ENCODE measurements around the gene ZBTB25.

DNA sequence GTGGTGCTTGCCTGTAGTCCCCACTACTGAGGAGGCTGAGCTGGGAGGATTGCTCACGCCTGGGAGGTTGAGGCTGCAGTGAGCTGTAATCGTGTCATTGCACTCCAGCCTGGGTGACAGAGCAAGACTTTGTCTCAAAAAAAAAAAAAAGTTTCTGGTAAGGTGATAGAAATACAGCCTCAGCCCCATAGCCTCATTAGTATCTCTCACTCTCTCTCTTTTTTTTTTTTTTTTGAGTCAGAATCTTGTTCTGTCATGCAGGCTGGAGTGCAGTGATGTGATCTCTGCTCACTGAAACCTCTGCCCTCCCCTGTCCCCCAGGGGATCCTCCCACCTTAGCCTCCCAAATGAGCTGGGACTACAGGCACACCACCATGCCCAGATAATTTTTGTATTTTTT, 96.3 kb downstream of the ZBTB25 start:
- TF ChIP-seq, protein P1, sequence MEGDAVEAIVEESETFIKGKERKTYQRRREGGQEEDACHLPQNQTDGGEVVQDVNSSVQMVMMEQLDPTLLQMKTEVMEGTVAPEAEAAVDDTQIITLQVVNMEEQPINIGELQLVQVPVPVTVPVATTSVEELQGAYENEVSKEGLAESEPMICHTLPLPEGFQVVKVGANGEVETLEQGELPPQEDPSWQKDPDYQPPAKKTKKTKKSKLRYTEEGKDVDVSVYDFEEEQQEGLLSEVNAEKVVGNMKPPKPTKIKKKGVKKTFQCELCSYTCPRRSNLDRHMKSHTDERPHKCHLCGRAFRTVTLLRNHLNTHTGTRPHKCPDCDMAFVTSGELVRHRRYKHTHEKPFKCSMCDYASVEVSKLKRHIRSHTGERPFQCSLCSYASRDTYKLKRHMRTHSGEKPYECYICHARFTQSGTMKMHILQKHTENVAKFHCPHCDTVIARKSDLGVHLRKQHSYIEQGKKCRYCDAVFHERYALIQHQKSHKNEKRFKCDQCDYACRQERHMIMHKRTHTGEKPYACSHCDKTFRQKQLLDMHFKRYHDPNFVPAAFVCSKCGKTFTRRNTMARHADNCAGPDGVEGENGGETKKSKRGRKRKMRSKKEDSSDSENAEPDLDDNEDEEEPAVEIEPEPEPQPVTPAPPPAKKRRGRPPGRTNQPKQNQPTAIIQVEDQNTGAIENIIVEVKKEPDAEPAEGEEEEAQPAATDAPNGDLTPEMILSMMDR (IDR thresholded peaks at IDR 0.05), result no peak
- TF ChIP-seq POLR2A (IDR thresholded peaks at IDR 0.05) (no peak), POLR2AphosphoS5 (IDR thresholded peaks at IDR 0.05) (no peak)
